SU-DHL-6 (cell line): ENCODE measurements around the gene NAPEPLD.
"Not testable (repeated sequence)": the region's sequence is repeated elsewhere in the genome, so short reads cannot be mapped to it uniquely, and the experiment has no call there.

Experiments used
- H2AFZ ChIP-seq: fragments of 200-600 bp; sonication (generic); 2 replicates; pipeline ENCODE4 v1.6.1; 2014; ENCODE audit warnings: low read depth, mild to moderate bottlenecking, moderate library complexity, mixed read lengths, antibody characterized with exemption, low read length; ENCODE audit not compliant: severe bottlenecking
- H3F3A ChIP-seq: fragments of 200-600 bp; shearing (Covaris generic); 2 replicates; pipeline ENCODE4 v1.6.0; 2016; ENCODE audit warnings: antibody characterized with exemption, mild to moderate bottlenecking; ENCODE audit not compliant: insufficient read depth
- H3K27ac ChIP-seq: fragments of 200-600 bp; sonication (generic); 2 replicates; pipeline ENCODE4 v1.5.1; 2016; ENCODE audit warnings: low read depth, mild to moderate bottlenecking, low read length, moderate library complexity, mixed read lengths
- H3K27me3 ChIP-seq: fragments of 200-600 bp; sonication (generic), shearing (Covaris generic); 2 replicates; pipeline ENCODE4 v1.6.0; 2014; ENCODE audit warnings: mild to moderate bottlenecking, low read length
- H3K36me3 ChIP-seq: fragments of 200-600 bp; sonication (generic); 2 replicates; pipeline ENCODE4 v1.6.1; 2014; ENCODE audit warnings: mild to moderate bottlenecking, low read length, mixed read lengths
- H3K4me2 ChIP-seq: fragments of 300-600, 200-600 bp; shearing (Covaris generic), sonication (generic); 2 replicates; pipeline ENCODE4 v1.6.0; 2014; ENCODE audit warnings: low read length, low read depth, mild to moderate bottlenecking; ENCODE audit not compliant: poor library complexity, severe bottlenecking
- H3K4me3 ChIP-seq: fragments of 200-600 bp; sonication (generic); 2 replicates; pipeline ENCODE4 v1.5.1; 2014; ENCODE audit warnings: antibody characterized with exemption, low read length, mild to moderate bottlenecking, mixed read lengths; ENCODE audit not compliant: insufficient read depth, poor library complexity, severe bottlenecking
- H3K79me2 ChIP-seq: fragments of 200-600 bp; sonication (generic); 2 replicates; pipeline ENCODE4 v1.6.1; 2014; ENCODE audit warnings: mild to moderate bottlenecking, low read length, moderate library complexity; ENCODE audit not compliant: insufficient read depth
- H3K9ac ChIP-seq: fragments of 200-600 bp; sonication (generic); 2 replicates; pipeline ENCODE4 v1.7.0; 2014; ENCODE audit warnings: mild to moderate bottlenecking, low read length
- H3K9me2 ChIP-seq: fragments of 200-600 bp; sonication (generic); replicated peaks from 2 replicates; pipeline ENCODE4 v1.6.1; 2014; ENCODE audit warnings: low read length; ENCODE audit not compliant: insufficient read depth
- H3K9me3 ChIP-seq: fragments of 200-600 bp; sonication (generic); 2 replicates; pipeline ENCODE4 v1.6.1; 2014; ENCODE audit warnings: low read length, mixed read lengths; ENCODE audit not compliant: insufficient read depth
- H4K20me1 ChIP-seq: fragments of 200-600 bp; sonication (generic); 2 replicates; pipeline ENCODE4 v1.6.1; 2014; ENCODE audit warnings: low read depth, mild to moderate bottlenecking, antibody characterized with exemption, low read length, moderate library complexity, mixed read lengths
- EZH2phosphoT487 ChIP-seq: fragments of 200-600 bp; sonication (generic), shearing (Covaris generic); conservative IDR thresholded peaks from 2 replicates; pipeline ENCODE4 v1.6.1; 2018; ENCODE audit warnings: mild to moderate bottlenecking, antibody characterized with exemption, low read length, moderate library complexity, mixed read lengths
- TF ChIP-seq, protein P1 (sequence below): fragments of 200-600 bp; sonication (generic); IDR thresholded peaks from one replicate; pipeline ENCODE4 v1.5.1; 2017; ENCODE audit warnings: antibody characterized with exemption, mild to moderate bottlenecking, low read length, moderate library complexity; ENCODE audit not compliant: insufficient read depth, poor library complexity, severe bottlenecking

The NAPEPLD gene

GRCh38 chr7:103100348-103100747 lies 48.6 kb downstream of the NAPEPLD start:
- no peaks in the 10 kb centered on the region for H3K79me2 ChIP-seq

DNA sequence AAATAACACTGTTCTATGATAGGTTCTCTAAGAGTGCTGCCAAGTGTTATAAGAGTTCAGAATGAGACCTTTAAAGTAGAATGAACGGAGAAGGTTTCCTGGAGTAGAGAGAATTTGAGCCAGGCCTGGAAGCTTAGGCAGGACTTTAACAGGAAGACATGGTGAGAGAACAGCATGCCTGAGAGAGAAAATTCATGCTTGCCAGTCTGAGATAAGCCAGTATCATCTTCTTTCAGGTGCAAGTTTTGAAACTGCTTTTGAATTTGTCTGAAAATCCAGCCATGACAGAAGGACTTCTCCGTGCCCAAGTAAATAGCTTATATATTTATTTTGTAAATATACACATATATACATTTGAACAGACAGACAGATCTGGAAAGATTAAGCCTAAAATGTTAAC lies 51.9 kb downstream of the NAPEPLD start:
- no peaks in the 10 kb centered on the region for H3F3A ChIP-seq
- H3K9ac ChIP-seq, result no peak overlapping the region
- no peak overlapping the region for H3K4me2 ChIP-seq
- H3K4me3 ChIP-seq, result no peak overlapping the region
- no peaks in the 10 kb centered on the region for H3K9me3 ChIP-seq
- TF ChIP-seq, protein P1, sequence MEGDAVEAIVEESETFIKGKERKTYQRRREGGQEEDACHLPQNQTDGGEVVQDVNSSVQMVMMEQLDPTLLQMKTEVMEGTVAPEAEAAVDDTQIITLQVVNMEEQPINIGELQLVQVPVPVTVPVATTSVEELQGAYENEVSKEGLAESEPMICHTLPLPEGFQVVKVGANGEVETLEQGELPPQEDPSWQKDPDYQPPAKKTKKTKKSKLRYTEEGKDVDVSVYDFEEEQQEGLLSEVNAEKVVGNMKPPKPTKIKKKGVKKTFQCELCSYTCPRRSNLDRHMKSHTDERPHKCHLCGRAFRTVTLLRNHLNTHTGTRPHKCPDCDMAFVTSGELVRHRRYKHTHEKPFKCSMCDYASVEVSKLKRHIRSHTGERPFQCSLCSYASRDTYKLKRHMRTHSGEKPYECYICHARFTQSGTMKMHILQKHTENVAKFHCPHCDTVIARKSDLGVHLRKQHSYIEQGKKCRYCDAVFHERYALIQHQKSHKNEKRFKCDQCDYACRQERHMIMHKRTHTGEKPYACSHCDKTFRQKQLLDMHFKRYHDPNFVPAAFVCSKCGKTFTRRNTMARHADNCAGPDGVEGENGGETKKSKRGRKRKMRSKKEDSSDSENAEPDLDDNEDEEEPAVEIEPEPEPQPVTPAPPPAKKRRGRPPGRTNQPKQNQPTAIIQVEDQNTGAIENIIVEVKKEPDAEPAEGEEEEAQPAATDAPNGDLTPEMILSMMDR, result no peak
- TF ChIP-seq EZH2phosphoT487, result no peak
- H3K79me2 ChIP-seq, result no peaks in the 10 kb centered on the region
- no peaks in the 10 kb centered on the region for H3K27me3 ChIP-seq
- H4K20me1 ChIP-seq, result no peaks in the 10 kb centered on the region
- H2AFZ ChIP-seq, result no peak overlapping the region
- H3K27ac ChIP-seq, result no peak overlapping the region
- no peaks in the 10 kb centered on the region for H3K9me2 ChIP-seq
- H3K36me3 ChIP-seq, result peaks cover 2% of the 10 kb centered on the region; the same call in 1 of the 2 replicates

More at GRCh38 chr7:103100348-103100747, 48.6 kb downstream of the NAPEPLD start:
- Histone ChIP-seq H3K4me2 (no peak overlapping the region), H3F3A (no peaks in the 10 kb centered on the region), H3K27me3 (no peaks in the 10 kb centered on the region), H3K27ac (no peak overlapping the region), H3K9me3 (no peaks in the 10 kb centered on the region), H3K9ac (no peak overlapping the region), H4K20me1 (no peaks in the 10 kb centered on the region), H3K36me3 (peaks cover 13% of the 10 kb centered on the region; the same call in 1 of the 2 replicates), H3K9me2 (no peaks in the 10 kb centered on the region), H3K4me3 (no peak overlapping the region), H2AFZ (no peak overlapping the region)
- TF ChIP-seq EZH2phosphoT487, result no peak
- TF ChIP-seq, protein P1, result no peak

DNA sequence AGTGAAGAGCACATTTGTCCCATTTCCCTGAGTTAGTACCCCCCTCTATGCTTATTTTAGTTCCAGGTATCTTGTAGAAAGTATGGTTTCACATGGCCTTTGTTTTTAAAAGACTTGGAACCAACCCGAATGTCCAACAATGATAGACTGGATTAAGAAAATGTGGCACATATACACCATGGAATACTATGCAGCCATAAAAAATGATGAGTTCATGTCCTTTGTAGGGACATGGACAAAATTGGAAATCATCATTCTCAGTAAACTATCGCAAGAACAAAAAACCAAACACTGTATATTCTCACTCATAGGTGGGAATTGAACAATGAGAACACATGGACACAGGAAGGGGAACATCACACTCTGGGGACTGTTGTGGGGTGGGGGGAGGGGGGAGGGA lies 53.3 kb downstream of the NAPEPLD start:
- H3K27ac ChIP-seq, H4K20me1 ChIP-seq, H3K9me2 ChIP-seq, H3K79me2 ChIP-seq, H3K36me3 ChIP-seq, H3K4me3 ChIP-seq, H3K27me3 ChIP-seq, H3K9ac ChIP-seq, H2AFZ ChIP-seq, H3K4me2 ChIP-seq, H3F3A ChIP-seq, H3K9me3 ChIP-seq: not testable (repeated sequence)

- Histone ChIP-seq H3K9me3 (no peaks in the 10 kb centered on the region), H3K4me2 (no peak overlapping the region), H4K20me1 (no peaks in the 10 kb centered on the region), H3K9me2 (no peaks in the 10 kb centered on the region), H3K9ac (no peak overlapping the region), H3F3A (no peaks in the 10 kb centered on the region), H3K79me2 (no peaks in the 10 kb centered on the region), H3K27ac (no peak overlapping the region), H3K36me3 (peaks cover 2% of the 10 kb centered on the region; the same call in 1 of the 2 replicates), H3K27me3 (no peaks in the 10 kb centered on the region), H3K4me3 (no peak overlapping the region), H2AFZ (no peak overlapping the region)
- TF ChIP-seq, protein P1, result no peak
- TF ChIP-seq EZH2phosphoT487, result no peak
Measured at GRCh38 chr7:103094102-103094501, 54.8 kb downstream of the NAPEPLD start.
